NCI-H2107 treated with DMSO at 0.1 percent for 48 hours (cell line): ENCODE results near the gene HSD11B1.

Experiments
- DNase-seq: peaks from one replicate; lab custom pipeline; 2025; ENCODE audit not compliant: unreplicated experiment; lab: John Stamatoyannopoulos, UW

The HSD11B1 gene

DNA sequence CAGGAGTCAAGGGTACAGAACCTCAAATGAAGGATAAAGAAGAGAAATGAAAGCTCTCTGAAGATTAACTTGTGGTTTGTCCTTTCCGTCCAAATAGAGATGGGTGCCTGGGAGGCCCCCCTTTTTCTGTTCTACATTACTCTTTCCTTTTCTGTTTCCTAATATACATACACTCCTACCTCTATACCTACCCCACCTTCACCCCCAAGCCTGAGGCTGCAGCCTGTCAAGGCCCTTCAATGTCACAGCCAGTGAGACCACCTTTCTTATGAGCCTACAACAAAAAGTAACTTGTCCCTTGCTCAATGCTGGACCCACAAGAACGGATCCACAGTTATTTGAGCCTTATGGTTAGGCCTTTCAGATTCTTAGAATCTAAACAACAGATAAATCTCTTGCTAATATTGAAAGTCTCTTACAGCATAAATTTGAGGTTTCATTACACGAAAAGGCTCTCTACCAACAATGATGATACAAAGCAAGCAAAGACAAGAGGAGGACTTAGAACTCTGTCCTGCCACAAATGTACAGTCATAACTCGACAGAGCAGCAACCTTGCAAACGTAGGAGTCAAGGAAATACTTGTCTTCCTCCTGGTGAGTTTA, 47.1 kb downstream of the HSD11B1 start:
- DNase-seq: no peak

- DNase-seq: no peak
These were observed 48.2 kb downstream of the HSD11B1 start for GRCh38 chr1:209752890-209753289.

DNA sequence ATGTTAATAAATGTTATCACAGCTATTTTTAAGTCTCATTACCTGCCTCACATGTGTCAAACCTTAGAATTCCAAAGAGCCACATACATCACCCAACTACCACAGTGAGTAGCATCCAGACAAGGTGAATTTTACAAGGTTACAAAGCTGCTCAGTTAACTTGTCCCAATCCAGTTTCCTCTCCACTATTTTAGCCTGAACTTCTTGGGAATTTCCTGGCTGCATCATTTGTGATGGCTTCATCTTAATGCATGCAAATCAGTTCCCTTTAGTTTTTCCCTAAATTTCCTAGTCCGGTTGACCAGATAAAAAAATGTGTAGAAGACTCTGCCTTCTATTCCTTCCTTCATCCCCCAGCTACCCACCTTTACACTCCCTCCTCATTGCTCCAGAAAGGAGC, 50.6 kb downstream of the HSD11B1 start:
- DNase-seq: no peak

GRCh38 chr1:209755926-209756614, 51.4 kb downstream of the HSD11B1 start, which contains the start of gene TRAF3IP3:
TRAF3IP3 (plus strand) TSS chr1:209756053; CDS start chr1:209760040, 3,987 bp downstream.
- DNase-seq: no peak

- no peak for DNase-seq
These were observed 52.2 kb downstream of the HSD11B1 start for GRCh38 chr1:209756615-209757445.

DNA sequence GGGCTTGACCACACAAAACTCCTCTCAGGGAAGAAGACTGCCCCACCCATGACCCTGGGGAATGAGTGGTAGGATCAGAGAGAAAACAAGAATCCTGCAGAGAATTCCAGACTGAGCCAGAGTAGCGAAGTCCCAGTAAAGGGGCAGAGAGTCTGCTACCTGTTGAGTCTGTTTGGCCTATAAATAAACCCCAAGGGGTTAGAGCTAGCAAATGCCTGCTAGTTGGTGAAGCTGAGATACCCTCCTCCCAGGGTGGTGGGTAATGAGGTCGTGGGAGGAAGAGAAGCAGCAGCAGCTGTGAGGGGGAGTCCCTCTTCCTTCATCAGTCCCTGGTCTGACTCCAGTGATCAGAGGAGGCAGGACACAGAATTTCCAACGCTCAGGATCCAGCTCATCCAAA, 53.8 kb downstream of the HSD11B1 start:
- DNase-seq: no peak

DNA sequence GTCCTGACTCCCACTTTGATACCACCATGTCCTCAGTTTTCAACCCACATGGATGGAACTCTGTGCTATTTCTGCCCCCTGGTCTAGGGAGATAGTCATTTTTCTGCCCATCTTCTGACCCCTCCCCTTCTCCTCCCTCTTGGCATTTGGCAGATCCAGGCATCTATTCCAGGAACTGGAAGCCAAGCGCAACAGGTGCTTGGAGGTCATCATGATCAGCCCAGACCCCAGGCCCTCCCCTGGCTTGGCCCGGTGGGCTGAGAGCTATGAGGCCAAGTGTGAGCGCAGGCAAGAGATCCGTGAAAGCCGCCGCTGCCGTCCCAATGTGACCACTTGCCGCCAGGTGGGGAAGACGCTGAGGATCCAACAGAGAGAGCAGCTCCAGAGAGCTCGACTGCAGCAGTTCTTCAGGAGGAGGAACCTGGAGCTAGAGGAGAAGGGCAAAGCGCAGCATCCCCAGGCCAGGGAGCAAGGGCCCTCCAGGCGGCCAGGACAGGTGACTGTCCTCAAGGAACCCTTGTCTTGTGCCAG, 55.2 kb downstream of the HSD11B1 start:
- DNase-seq: no peak

- no peak for DNase-seq
These were observed 56.5 kb downstream of the HSD11B1 start for GRCh38 chr1:209761011-209761635.

DNA sequence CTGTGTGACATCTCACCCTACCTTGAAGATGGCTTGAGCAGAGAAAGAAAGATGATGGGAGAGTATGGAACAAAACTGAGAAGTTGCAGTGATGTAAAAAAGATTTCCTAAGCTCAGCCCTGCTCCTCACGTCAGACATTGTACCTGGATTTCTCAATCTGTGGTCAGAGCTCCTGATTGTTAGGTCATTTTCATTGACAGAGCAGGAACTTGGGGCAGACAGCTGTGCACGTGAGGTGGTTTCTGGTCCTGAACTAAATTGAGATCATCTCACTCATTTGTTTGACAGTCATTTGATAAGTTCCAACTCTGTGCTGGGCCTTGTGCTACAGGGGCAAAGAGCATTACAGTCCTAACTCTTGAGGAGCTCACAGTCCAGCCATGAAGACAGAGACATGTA, 61.4 kb downstream of the HSD11B1 start:
- DNase-seq: no peak

GRCh38 chr1:209767096-209767495, 62.5 kb downstream of the HSD11B1 start:
- DNase-seq: no peak

DNA sequence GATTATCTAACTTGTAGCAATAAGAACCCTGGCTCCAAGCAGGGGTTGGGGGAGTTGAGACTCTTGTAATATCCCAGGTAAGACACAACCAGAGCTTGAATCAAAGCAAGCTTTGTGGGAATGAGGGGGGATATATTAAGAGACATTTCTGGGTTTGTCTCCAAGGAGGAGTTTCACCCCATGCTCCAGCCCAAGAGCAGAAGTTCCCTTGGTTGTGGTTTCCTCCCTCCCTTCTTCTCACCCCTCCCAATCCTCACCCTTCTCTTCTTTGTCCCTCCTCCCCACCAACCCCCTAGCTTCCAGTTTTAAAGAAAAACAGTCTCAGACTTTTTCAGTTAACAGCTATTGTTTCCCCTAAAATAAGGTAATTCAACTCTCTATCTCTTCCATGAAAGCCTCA, 63.1 kb downstream of the HSD11B1 start:
- DNase-seq: no peak

DNA sequence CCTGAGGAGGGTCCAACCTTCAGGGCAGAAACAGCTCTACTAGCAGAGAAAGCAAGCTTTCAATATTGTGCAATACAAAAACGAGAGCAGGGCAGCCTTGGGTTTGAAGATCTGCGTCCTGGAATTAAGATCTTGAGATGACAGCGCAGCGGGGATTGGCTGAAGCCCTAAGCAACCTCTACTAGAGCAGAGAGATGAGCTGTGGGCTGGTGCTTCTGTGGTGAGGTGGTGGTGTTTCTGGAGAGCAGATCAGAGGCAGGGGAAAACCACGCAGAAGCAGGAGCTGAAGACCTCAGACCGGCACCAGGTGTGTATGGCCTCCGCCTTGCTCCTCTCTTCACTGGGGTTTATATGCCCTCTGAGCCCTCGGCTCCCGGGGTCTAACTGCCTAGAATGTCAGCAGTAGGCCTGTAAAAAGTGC, 63.7 kb downstream of the HSD11B1 start:
- no peak for DNase-seq

- DNase-seq: no peak
These were observed 64.7 kb downstream of the HSD11B1 start for GRCh38 chr1:209769171-209769904.

DNA sequence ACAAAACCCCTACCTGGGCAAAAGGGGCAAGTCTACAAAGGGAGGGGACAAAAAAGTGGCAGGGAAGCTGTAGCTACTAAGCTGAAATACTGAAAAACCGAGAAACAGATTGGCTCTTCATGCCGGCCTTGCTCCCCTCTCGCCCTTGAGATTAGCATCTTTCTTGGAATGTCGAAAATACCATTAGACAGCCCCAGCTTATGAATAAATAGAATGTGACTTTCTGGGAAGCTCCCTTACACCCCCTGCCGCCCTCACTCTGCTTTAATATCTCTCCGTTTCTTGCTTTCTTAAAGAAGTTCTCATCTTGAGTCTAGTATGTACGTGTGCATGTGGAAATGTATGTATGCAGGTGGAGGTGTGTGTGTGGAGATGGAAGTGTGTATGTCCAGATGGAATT, 65.3 kb downstream of the HSD11B1 start:
- DNase-seq: no peak

GRCh38 chr1:209770636-209771415, 66.2 kb downstream of the HSD11B1 start:
- no peak for DNase-seq

DNA sequence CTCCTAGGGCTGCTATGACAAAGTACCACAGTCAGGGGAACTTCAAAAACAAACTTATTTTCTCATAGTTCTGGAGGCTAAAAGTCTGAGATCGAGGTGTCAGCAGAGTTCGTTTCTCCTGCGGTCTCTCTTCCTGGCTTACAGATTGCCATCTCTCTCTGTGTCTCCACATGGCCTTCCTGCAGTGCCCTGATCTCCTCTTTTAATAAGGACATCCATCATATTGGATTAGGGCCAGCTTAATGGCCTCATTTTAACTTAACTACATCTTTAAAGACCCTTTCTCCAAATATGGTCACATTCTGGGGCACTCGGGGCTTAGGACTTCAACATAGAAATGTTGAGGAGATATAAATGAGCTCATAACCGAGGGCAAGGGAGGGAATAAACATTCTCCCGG, 67.5 kb downstream of the HSD11B1 start:
- no peak for DNase-seq

DNA sequence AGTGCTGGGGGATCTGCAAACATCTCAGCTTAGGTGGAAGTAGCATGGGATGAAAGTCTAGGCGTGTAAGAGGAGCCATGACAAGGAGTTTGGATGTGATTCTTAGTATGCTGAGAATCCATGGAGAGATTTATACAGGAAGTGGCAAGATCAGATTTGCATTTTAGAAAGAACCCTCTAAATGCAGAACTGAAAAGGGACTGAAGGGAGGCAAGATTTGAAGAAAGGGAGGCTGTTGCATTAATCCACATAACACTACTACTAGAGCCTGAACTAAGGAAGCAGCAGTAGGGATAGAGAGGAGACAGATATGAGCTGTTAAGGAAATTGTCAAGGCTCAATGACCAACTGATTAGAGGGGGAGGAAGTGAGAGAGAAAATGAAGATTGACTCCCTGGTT, 69.9 kb downstream of the HSD11B1 start:
- no peak for DNase-seq

GRCh38 chr1:209775678-209776077, 71.0 kb downstream of the HSD11B1 start:
- DNase-seq: no peak

GRCh38 chr1:209777587-209777986, 72.9 kb downstream of the HSD11B1 start:
- no peak for DNase-seq

DNA sequence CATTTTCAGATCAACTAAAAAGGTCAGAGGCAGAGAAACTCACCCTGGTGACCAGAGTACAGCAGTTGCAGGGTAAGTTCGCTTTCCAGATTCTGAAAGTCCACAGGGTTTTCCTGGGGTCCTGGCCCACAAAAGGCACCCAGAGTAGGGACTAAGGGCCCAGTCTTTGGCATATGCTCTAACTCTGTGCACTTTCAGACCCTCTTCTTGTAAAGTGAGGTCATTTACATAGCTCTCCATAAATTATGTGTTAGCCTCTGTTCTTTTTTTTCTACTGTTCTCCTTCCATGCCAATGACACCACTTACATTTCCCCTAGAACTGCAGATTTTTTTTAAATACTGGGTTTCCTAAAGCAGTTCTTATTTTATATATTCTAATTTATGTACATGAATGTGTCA, 73.5 kb downstream of the HSD11B1 start:
- no peak for DNase-seq
